PC-9 (cell line): ENCODE data around the gene KCNJ15. TPM values are rescaled to one million over a fixed set of nuclear protein-coding genes. Genes with fewer than 3 reads are reported as not detected.

Source experiments
- BruUV-seq: library from RNA; stranded (reverse); fragments of 400-500 nt; replicated peaks from 2 replicates; lab custom pipeline; 2021; lab: Mats Ljungman, UMichigan
- CTCF ChIA-PET: fragments of 300-600 bp; sonication (Branson Sonifier 250); formaldehyde crosslinking; loops from one replicate; lab custom pipeline; 2022; ENCODE audit warnings: antibody characterized with exemption; lab: Charles Lee
- POLR2A ChIA-PET: fragments of 300-600 bp; sonication (Branson Sonifier 250); formaldehyde crosslinking; loops from one replicate; lab custom pipeline; 2022; ENCODE audit warnings: antibody characterized with exemption; ENCODE audit not compliant: unreplicated experiment; lab: Charles Lee
- DNase-seq, 2 experiments: peaks; one replicate each; pipeline versions ENCODE4 v3.0.0 to v3.0.0-alpha.2; 2015 to 2022; ENCODE audit warnings: mixed read lengths in 1 of 2
- H2AFZ ChIP-seq: fragments of 200-600 bp; sonication (generic); 2 replicates; pipeline ENCODE4 v1.8.1; 2017; ENCODE audit warnings: antibody characterized with exemption
- H3F3A ChIP-seq: fragments of 200-600 bp; sonication (generic); 2 replicates; pipeline ENCODE4 v1.8.1; 2017; ENCODE audit warnings: antibody characterized with exemption, mild to moderate bottlenecking, low read depth; ENCODE audit not compliant: insufficient read depth
- H3K27ac ChIP-seq: fragments of 200-600 bp; sonication (generic); 2 replicates; pipeline ENCODE4 v1.6.1; 2016; ENCODE audit warnings: mixed run types
- H3K27me3 ChIP-seq: fragments of 200-600 bp; sonication (generic); 2 replicates; pipeline ENCODE4 v1.6.1; 2016; ENCODE audit warnings: low read depth, mixed run types; ENCODE audit not compliant: insufficient read depth
- H3K36me3 ChIP-seq: fragments of 200-600 bp; sonication (generic); 2 replicates; pipeline ENCODE4 v1.6.1; 2016; ENCODE audit warnings: low read depth, mixed run types
- H3K4me1 ChIP-seq: fragments of 200-600 bp; sonication (generic); replicated peaks from 2 replicates; pipeline ENCODE4 v1.6.1; 2016; ENCODE audit warnings: mixed run types; ENCODE audit not compliant: insufficient read depth
- H3K4me2 ChIP-seq: fragments of 200-600 bp; sonication (generic); 2 replicates; pipeline ENCODE4 v1.6.1; 2017; ENCODE audit warnings: mixed run types
- H3K4me3 ChIP-seq: fragments of 200-600 bp; sonication (generic); 2 replicates; pipeline ENCODE4 v1.6.1; 2016; ENCODE audit warnings: mixed run types
- H3K79me2 ChIP-seq: fragments of 200-600 bp; sonication (generic); 2 replicates; pipeline ENCODE4 v1.6.1; 2017; ENCODE audit warnings: low read depth, mixed run types
- H3K9me2 ChIP-seq: fragments of 200-600 bp; sonication (generic); 2 replicates; pipeline ENCODE4 v1.8.1; 2017; ENCODE audit warnings: mild to moderate bottlenecking; ENCODE audit not compliant: insufficient read depth
- H3K9me3 ChIP-seq: fragments of 200-600 bp; sonication (generic); 2 replicates; pipeline ENCODE4 v1.8.1; 2016; ENCODE audit warnings: low read depth; ENCODE audit not compliant: insufficient read depth
- H4K20me1 ChIP-seq: fragments of 200-600 bp; sonication (generic); 2 replicates; pipeline ENCODE4 v1.8.1; 2017; ENCODE audit not compliant: insufficient read depth
- EZH2 ChIP-seq: fragments of 200-600 bp; sonication (generic); IDR thresholded peaks from 2 replicates; pipeline ENCODE4 v1.8.0; 2017; ENCODE audit warnings: antibody characterized with exemption, low read depth
- intact Hi-C: fragments of 100-400 bp; cut with micrococcal nuclease; formaldehyde crosslinking; loops from one replicate; pipeline ENCODE4 v1.10.0; 2022; ENCODE audit not compliant: unreplicated experiment
- total RNA-seq: library from RNA; stranded (reverse); gene quantifications from 2 replicates; pipeline ENCODE4 v1.2.3, GENCODE V29; 2021
- TF ChIP-seq, protein P1 (sequence below): fragments of 200-600 bp; sonication (generic); conservative IDR thresholded peaks from 2 replicates; pipeline ENCODE4 v1.6.1; 2017; ENCODE audit warnings: mixed run types, antibody characterized with exemption, mild to moderate bottlenecking, moderate library complexity

Gene KCNJ15
- total RNA-seq, 1 experiment from 2014 or later, result not detected

DNA sequence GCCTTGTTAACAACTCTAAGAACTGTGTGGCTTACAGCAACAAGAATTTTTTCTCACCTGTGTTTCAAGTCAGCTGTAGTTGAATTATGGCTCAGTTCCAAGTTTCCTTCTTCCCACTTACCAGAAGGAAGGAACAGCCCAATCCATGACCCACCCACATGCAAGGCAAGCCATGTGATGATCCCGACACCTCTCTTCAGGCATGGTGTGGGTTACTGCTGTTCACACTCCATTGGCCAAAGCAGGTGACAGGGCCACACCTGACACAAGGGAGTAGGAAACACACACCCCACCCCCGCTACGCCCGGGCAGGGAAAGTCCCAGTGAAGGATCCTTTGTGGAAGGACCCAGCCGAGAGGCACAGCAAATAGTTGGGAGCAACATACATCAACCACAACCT, 36.3 kb downstream of the KCNJ15 start:
- H3F3A ChIP-seq, result no peaks in the 10 kb centered on the region
- no peaks in the 10 kb centered on the region for H3K4me1 ChIP-seq
- TF ChIP-seq, protein P1, sequence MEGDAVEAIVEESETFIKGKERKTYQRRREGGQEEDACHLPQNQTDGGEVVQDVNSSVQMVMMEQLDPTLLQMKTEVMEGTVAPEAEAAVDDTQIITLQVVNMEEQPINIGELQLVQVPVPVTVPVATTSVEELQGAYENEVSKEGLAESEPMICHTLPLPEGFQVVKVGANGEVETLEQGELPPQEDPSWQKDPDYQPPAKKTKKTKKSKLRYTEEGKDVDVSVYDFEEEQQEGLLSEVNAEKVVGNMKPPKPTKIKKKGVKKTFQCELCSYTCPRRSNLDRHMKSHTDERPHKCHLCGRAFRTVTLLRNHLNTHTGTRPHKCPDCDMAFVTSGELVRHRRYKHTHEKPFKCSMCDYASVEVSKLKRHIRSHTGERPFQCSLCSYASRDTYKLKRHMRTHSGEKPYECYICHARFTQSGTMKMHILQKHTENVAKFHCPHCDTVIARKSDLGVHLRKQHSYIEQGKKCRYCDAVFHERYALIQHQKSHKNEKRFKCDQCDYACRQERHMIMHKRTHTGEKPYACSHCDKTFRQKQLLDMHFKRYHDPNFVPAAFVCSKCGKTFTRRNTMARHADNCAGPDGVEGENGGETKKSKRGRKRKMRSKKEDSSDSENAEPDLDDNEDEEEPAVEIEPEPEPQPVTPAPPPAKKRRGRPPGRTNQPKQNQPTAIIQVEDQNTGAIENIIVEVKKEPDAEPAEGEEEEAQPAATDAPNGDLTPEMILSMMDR, result no peak
- TF ChIP-seq EZH2, result no peak
- no peak overlapping the region for H2AFZ ChIP-seq
- no peaks in the 10 kb centered on the region for H4K20me1 ChIP-seq
- peaks cover 22% of the 10 kb centered on the region; the same call in 1 of the 2 replicates for H3K27me3 ChIP-seq
- no peak for DNase-seq
- intact Hi-C loops, result no loop called here
- H3K9me2 ChIP-seq, result no peaks in the 10 kb centered on the region
- ChIA-PET POLR2A (no interaction called here), CTCF (no interaction called here)
- no peak overlapping the region for H3K4me2 ChIP-seq
- no peaks in the 10 kb centered on the region for H3K9me3 ChIP-seq
- BruUV-seq, result no TSS peak
- no peak overlapping the region for H3K4me3 ChIP-seq
- no peak overlapping the region for H3K27ac ChIP-seq
- H3K79me2 ChIP-seq, result no peaks in the 10 kb centered on the region
- H3K36me3 ChIP-seq, result no peaks in the 10 kb centered on the region

DNA sequence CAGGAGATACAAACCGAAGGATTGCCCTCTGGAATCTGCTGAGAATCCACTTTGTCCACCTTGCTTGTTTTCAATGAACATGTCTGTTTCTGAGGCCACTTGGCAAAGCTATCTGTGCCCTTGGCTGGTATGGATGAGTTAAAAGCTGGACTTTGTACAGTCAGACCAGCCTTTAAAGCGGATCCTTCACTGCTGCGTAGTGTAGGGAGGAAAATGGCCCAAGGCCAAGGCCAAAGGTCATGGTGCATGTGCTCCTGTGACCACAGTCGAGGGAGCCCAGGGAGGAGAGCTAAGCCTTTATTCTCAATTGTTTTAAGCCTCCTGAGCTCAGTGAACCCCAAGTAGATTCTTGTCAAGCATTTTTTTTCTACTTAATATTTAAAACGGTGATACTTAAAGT, 37.0 kb downstream of the KCNJ15 start:
- intact Hi-C loops, result no loop called here
- DNase-seq, result no peak
- no peak overlapping the region for H3K27ac ChIP-seq
- no peak overlapping the region for H2AFZ ChIP-seq
- H4K20me1 ChIP-seq, result no peaks in the 10 kb centered on the region
- H3K4me3 ChIP-seq, result no peak overlapping the region
- H3K79me2 ChIP-seq, result no peaks in the 10 kb centered on the region
- peaks cover 16% of the 10 kb centered on the region; the same call in 1 of the 2 replicates for H3K27me3 ChIP-seq
- no peaks in the 10 kb centered on the region for H3K9me3 ChIP-seq
- H3K9me2 ChIP-seq, result no peaks in the 10 kb centered on the region
- CTCF ChIA-PET, result no interaction called here
- no peaks in the 10 kb centered on the region for H3K36me3 ChIP-seq
- BruUV-seq, result no TSS peak
- POLR2A ChIA-PET, result no interaction called here
- H3K4me1 ChIP-seq, result no peaks in the 10 kb centered on the region
- H3K4me2 ChIP-seq, result no peak overlapping the region
- TF ChIP-seq, protein P1, result no peak
- no peak for TF ChIP-seq EZH2
- no peaks in the 10 kb centered on the region for H3F3A ChIP-seq

DNA sequence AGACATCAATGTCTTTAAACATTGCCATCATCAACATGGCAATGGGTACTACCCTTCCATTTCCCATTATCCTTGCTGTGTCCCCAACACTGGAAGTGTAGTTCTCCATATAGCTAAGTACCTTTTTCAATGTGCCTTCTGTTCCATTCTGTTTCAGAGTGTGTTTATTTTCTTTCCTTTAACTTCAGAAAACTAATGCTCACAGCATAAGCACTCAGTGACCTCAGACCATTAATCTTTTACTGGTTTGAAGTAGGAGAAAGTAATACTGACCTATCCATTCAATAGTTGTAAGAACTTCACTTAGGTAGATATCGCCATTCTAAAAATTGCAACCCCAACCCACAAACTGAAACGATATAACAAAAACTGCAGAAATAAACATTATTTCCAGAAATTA, 37.8 kb downstream of the KCNJ15 start:
- Histone ChIP-seq H3K9me2 (no peaks in the 10 kb centered on the region), H3K27ac (no peak overlapping the region), H3K4me3 (no peak overlapping the region), H3K36me3 (no peaks in the 10 kb centered on the region), H3K9me3 (no peaks in the 10 kb centered on the region), H3K79me2 (no peaks in the 10 kb centered on the region), H3K4me1 (no peaks in the 10 kb centered on the region), H3K27me3 (peaks cover 11% of the 10 kb centered on the region; the same call in 1 of the 2 replicates), H4K20me1 (no peaks in the 10 kb centered on the region), H3K4me2 (no peak overlapping the region), H2AFZ (no peak overlapping the region), H3F3A (no peaks in the 10 kb centered on the region)
- no peak for DNase-seq
- CTCF ChIA-PET, result no interaction called here
- TF ChIP-seq EZH2, result no peak
- TF ChIP-seq, protein P1, result no peak
- intact Hi-C loops, result no loop called here
- POLR2A ChIA-PET, result no interaction called here
- no TSS peak for BruUV-seq
